Hepatocyte (in vitro differentiated cells): ENCODE measurements around the gene HNRNPA0.

ENCODE experiments used
- EZH2 ChIP-seq: fragments of 200-600 bp; sonication (generic); IDR thresholded peaks from 2 replicates; pipeline ENCODE4 v1.6.1; 2016; ENCODE audit warnings: antibody characterized with exemption, mild to moderate bottlenecking, borderline replicate concordance
- EZH2phosphoT487 ChIP-seq: fragments of 200-600 bp; sonication (generic); IDR thresholded peaks from one replicate; pipeline ENCODE4 v1.6.1; 2018; ENCODE audit warnings: antibody characterized with exemption, mild to moderate bottlenecking, low read depth, moderate library complexity; ENCODE audit not compliant: unreplicated experiment, severe bottlenecking
- TF ChIP-seq, protein P1 (sequence below): fragments of 200-600 bp; sonication (generic); IDR thresholded peaks from 2 replicates; pipeline ENCODE4 v1.5.1; 2016; ENCODE audit warnings: antibody characterized with exemption, mild to moderate bottlenecking; ENCODE audit not compliant: poor library complexity

- TF ChIP-seq, protein P1, sequence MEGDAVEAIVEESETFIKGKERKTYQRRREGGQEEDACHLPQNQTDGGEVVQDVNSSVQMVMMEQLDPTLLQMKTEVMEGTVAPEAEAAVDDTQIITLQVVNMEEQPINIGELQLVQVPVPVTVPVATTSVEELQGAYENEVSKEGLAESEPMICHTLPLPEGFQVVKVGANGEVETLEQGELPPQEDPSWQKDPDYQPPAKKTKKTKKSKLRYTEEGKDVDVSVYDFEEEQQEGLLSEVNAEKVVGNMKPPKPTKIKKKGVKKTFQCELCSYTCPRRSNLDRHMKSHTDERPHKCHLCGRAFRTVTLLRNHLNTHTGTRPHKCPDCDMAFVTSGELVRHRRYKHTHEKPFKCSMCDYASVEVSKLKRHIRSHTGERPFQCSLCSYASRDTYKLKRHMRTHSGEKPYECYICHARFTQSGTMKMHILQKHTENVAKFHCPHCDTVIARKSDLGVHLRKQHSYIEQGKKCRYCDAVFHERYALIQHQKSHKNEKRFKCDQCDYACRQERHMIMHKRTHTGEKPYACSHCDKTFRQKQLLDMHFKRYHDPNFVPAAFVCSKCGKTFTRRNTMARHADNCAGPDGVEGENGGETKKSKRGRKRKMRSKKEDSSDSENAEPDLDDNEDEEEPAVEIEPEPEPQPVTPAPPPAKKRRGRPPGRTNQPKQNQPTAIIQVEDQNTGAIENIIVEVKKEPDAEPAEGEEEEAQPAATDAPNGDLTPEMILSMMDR = no peak
- no peak for TF ChIP-seq EZH2phosphoT487
- TF ChIP-seq EZH2 = no peak
These were observed 23.0 kb downstream of the HNRNPA0 start for GRCh38 chr5:137731176-137731575.
